Left ventricle myocardium inferior (tissue), 1 donor: Measurements from ENCODE around the gene CACNB1. TPM values are rescaled to one million over a fixed set of nuclear protein-coding genes. Genes with fewer than 3 reads are reported as not detected.
A peak's percentile ranks its signal among the peaks of the same experiment; 100 is the strongest.

Source experiments
- DNase-seq: peaks from one replicate; pipeline ENCODE4 v3.0.0-alpha.2; 2020
- H3K27ac ChIP-seq: fragments of 200-600 bp; replicated peaks from 2 replicates; pipeline ENCODE4 v1.8.0; 2021
- H3K27me3 ChIP-seq: fragments of 200-600 bp; 2 replicates; pipeline ENCODE4 v1.8.0; 2021; ENCODE audit warnings: low read depth
- H3K36me3 ChIP-seq: fragments of 200-600 bp; 2 replicates; pipeline ENCODE4 v1.8.0; 2021
- H3K4me1 ChIP-seq: fragments of 200-600 bp; 2 replicates; pipeline ENCODE4 v1.8.0; 2021
- H3K4me3 ChIP-seq: fragments of 200-600 bp; 2 replicates; pipeline ENCODE4 v1.8.0; 2021; ENCODE audit warnings: mild to moderate bottlenecking, moderate library complexity
- H3K9me3 ChIP-seq: fragments of 200-600 bp; replicated peaks from 2 replicates; pipeline ENCODE4 v1.8.0; 2021
- CTCF ChIP-seq: fragments of 200-600 bp; IDR thresholded peaks from 2 replicates; pipeline ENCODE4 v1.8.0; 2021; ENCODE audit warnings: antibody characterized with exemption, mild to moderate bottlenecking, borderline replicate concordance
- intact Hi-C: fragments of 100-400 bp; cut with micrococcal nuclease; formaldehyde crosslinking; loops from one replicate; pipeline ENCODE4 v1.11.0; 2022
- total RNA-seq: library from RNA; stranded (reverse); fragmentation: NEBNext Ultra II Directional; extraction: Animal tissue kit (Norgen Biotek cat#: 25700); gene quantifications from one replicate; pipeline ENCODE4 v1.2.1, GENCODE V29; 2021
- donor health status: DM: no; HTN: yes; CAD: no; lungs with severe emphysema.

CACNB1 gene
- total RNA-seq, 1 donor from 2014 or later, result 3.7 TPM

DNA sequence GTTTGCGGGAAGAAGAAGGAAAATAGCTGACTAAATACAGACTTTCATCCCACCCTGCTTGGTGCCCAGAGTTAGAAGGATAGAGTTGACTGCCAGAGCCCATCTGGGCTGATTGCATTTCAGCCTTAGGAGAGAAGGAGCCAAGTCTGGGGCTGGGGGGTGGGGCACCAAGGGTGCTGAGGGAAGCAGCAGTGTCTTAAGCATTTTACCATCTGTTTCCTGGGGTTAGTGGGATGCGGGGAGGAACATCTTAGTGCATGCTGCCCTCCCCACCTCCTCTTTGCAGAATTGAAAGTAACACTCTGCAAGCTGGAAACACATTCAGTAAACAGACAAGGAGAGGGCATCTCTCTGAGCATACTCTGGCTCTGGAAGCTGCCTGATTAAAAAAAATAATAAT lies 30.0 kb downstream of the CACNB1 start:
- no peak for TF ChIP-seq CTCF
- peak; percentile 50 for DNase-seq
- no peaks in the 10 kb centered on the region for H3K27me3 ChIP-seq
- no peak overlapping the region for H3K4me3 ChIP-seq
- peaks cover 40% of the 10 kb centered on the region for H3K4me1 ChIP-seq
- H3K9me3 ChIP-seq, result peaks cover 4% of the 10 kb centered on the region
- peak overlapping the region; percentile 41 for H3K27ac ChIP-seq
- no peaks in the 10 kb centered on the region for H3K36me3 ChIP-seq
- intact Hi-C loops, result loop anchor here (10.0 kb wide), 1 partner anchor 77 kb away; no protein-coding TSS in a partner anchor

GRCh38 chr17:39166437-39167335 lies 30.8 kb downstream of the CACNB1 start:
- H3K27ac ChIP-seq, result peak overlapping the region; percentile 41
- peaks cover 4% of the 10 kb centered on the region for H3K9me3 ChIP-seq
- TF ChIP-seq CTCF, result no peak

GRCh38 chr17:39165841-39166349 lies 31.6 kb downstream of the CACNB1 start, which contains the start of gene ARL5C:
Gene ARL5C (minus strand): TSS chr17:39166161. CDS start chr17:39165760, 401 bp downstream.
- H3K4me3 ChIP-seq, result peak within 1 kb of the TSS; percentile 71
- no peak for DNase-seq
- H3K4me1 ChIP-seq, result peaks cover 40% of the 10 kb centered on the region
- no peaks in the 10 kb centered on the region for H3K27me3 ChIP-seq
- no peaks in the 10 kb centered on the region for H3K36me3 ChIP-seq
- TF ChIP-seq CTCF, result no peak
- intact Hi-C loops, result loop anchor here (10.0 kb wide), 1 partner anchor 79 kb away; no protein-coding TSS in a partner anchor
- peak within 1 kb of the TSS; percentile 53 for H3K27ac ChIP-seq
- peaks cover 4% of the 10 kb centered on the region for H3K9me3 ChIP-seq

More at GRCh38 chr17:39166437-39167335, 30.8 kb downstream of the CACNB1 start:
- H3K36me3 ChIP-seq, result no peaks in the 10 kb centered on the region
- no peaks in the 10 kb centered on the region for H3K27me3 ChIP-seq
- no peak for DNase-seq
- H3K4me3 ChIP-seq, result no peak overlapping the region
- intact Hi-C loops, result loop anchor here (10.0 kb wide), 1 partner anchor 78 kb away; no protein-coding TSS in a partner anchor
- H3K4me1 ChIP-seq, result peaks cover 40% of the 10 kb centered on the region

- DNase-seq, result no peak
- intact Hi-C loops, result loop anchor here (10.0 kb wide), 1 partner anchor 79 kb away; no protein-coding TSS in a partner anchor
- peak overlapping the region; percentile 53 for H3K27ac ChIP-seq
- H3K4me3 ChIP-seq, result peak overlapping the region; percentile 71
- H3K27me3 ChIP-seq, result no peaks in the 10 kb centered on the region
- H3K4me1 ChIP-seq, result peaks cover 40% of the 10 kb centered on the region
- TF ChIP-seq CTCF, result no peak
- H3K9me3 ChIP-seq, result peaks cover 4% of the 10 kb centered on the region
- H3K36me3 ChIP-seq, result no peaks in the 10 kb centered on the region
These were observed 32.2 kb downstream of the CACNB1 start for GRCh38 chr17:39165178-39165840.

GRCh38 chr17:39164675-39165143 lies 32.8 kb downstream of the CACNB1 start:
- intact Hi-C loops, result loop anchor here (10.0 kb wide), 1 partner anchor 80 kb away; no protein-coding TSS in a partner anchor
- H3K9me3 ChIP-seq, result peaks cover 4% of the 10 kb centered on the region
- H3K4me1 ChIP-seq, result peaks cover 40% of the 10 kb centered on the region
- no peaks in the 10 kb centered on the region for H3K27me3 ChIP-seq
- peak; percentile 85 for TF ChIP-seq CTCF
- peak overlapping the region; percentile 71 for H3K4me3 ChIP-seq
- peak overlapping the region; percentile 53 for H3K27ac ChIP-seq
- peak; percentile 92 for DNase-seq
- H3K36me3 ChIP-seq, result no peaks in the 10 kb centered on the region
